ENCODE data around the gene NAV2.

Gene NAV2

DNA sequence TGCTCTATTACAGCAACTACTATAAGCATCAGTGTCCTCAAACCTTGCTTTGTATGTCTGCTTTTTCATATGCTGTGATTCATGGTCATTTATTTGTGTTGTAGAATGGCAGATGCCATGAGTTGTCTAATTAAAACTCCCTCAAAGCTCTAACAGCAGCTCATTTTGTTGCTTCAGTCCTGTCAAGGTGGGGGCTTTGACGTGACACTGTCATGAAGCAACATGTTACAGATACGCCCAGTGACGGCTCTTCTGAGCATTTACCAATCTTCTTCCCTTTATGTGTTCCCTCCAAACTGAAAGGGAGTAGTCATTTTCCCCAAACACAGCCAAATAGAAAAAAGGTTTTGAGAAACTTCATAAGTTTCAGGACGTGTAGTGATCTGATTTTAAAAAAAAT is 340.9 kb downstream of the NAV2 start:
- Histone ChIP-seq H3K4me3 (ENCODE audit: low read depth, low read length) (no peak overlapping the region), H3K9me3 (ENCODE audit: control insufficient read depth, insufficient read depth, low read depth, low read length) (no peaks in the 10 kb centered on the region), H3K27me3 (ENCODE audit: control insufficient read depth, insufficient read depth, low read length) (no peaks in the 10 kb centered on the region), H3K27ac (ENCODE audit: low read depth, low read length) (no peak overlapping the region), H3K36me3 (ENCODE audit: control insufficient read depth, insufficient read depth, low read length) (peaks cover 99% of the 10 kb centered on the region), H3K9ac (ENCODE audit: low read length) (no peak overlapping the region), H3K4me1 (ENCODE audit: control insufficient read depth, insufficient read depth, low read length) (peaks cover 38% of the 10 kb centered on the region)

- H3K4me1 ChIP-seq (ENCODE audit: control insufficient read depth, insufficient read depth, low read length), result peaks cover 28% of the 10 kb centered on the region
- H3K27me3 ChIP-seq (ENCODE audit: control insufficient read depth, insufficient read depth, low read length), result no peaks in the 10 kb centered on the region
- H3K9me3 ChIP-seq (ENCODE audit: control insufficient read depth, insufficient read depth, low read depth, low read length), result no peaks in the 10 kb centered on the region
- H3K9ac ChIP-seq (ENCODE audit: low read length), result no peak overlapping the region
- peaks cover 99% of the 10 kb centered on the region for H3K36me3 ChIP-seq (ENCODE audit: control insufficient read depth, insufficient read depth, low read length)
- H3K4me3 ChIP-seq (ENCODE audit: low read depth, low read length), result no peak overlapping the region
- H3K27ac ChIP-seq (ENCODE audit: low read depth, low read length), result no peak overlapping the region
Observed at GRCh38 chr11:20054584-20054983, 341.9 kb downstream of the NAV2 start.

DNA sequence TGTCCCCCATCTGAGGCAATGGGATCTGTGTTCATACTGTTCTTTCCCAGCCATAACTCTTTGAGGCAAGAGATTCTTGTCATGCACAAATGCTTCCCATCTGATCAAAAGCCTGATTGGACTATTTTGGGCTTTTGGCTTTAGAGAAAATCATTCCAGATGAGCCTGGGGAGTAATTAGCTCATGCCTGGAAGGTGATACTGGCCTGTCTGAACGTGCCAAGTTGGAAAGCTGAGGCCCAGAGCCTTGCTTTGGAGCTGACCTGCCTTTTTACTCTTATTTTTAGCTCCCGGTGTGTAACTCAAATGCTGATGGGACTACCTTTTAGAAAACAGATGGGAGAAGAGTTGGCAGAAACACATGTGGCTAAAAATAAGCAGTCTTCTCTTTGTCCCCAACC is 342.7 kb downstream of the NAV2 start:
- no peak overlapping the region for H3K9ac ChIP-seq (ENCODE audit: low read length)
- H3K27me3 ChIP-seq (ENCODE audit: control insufficient read depth, insufficient read depth, low read length), result no peaks in the 10 kb centered on the region
- H3K27ac ChIP-seq (ENCODE audit: low read depth, low read length), result no peak overlapping the region
- peaks cover 21% of the 10 kb centered on the region for H3K4me1 ChIP-seq (ENCODE audit: control insufficient read depth, insufficient read depth, low read length)
- no peaks in the 10 kb centered on the region for H3K9me3 ChIP-seq (ENCODE audit: control insufficient read depth, insufficient read depth, low read depth, low read length)
- H3K4me3 ChIP-seq (ENCODE audit: low read depth, low read length), result no peak overlapping the region
- H3K36me3 ChIP-seq (ENCODE audit: control insufficient read depth, insufficient read depth, low read length), result peaks cover 99% of the 10 kb centered on the region

- no peak overlapping the region for H3K9ac ChIP-seq (ENCODE audit: low read length)
- H3K9me3 ChIP-seq (ENCODE audit: control insufficient read depth, insufficient read depth, low read depth, low read length), result no peaks in the 10 kb centered on the region
- H3K36me3 ChIP-seq (ENCODE audit: control insufficient read depth, insufficient read depth, low read length), result peaks cover 100% of the 10 kb centered on the region
- H3K27ac ChIP-seq (ENCODE audit: low read depth, low read length), result no peak overlapping the region; the same call in 1 of the 2 replicates
- H3K27me3 ChIP-seq (ENCODE audit: control insufficient read depth, insufficient read depth, low read length), result no peaks in the 10 kb centered on the region
- H3K4me1 ChIP-seq (ENCODE audit: control insufficient read depth, insufficient read depth, low read length), result peaks cover 11% of the 10 kb centered on the region
- H3K4me3 ChIP-seq (ENCODE audit: low read depth, low read length), result no peak overlapping the region
Observed at GRCh38 chr11:20056109-20056949, 343.7 kb downstream of the NAV2 start.

- Histone ChIP-seq H3K4me3 (ENCODE audit: low read depth, low read length) (no peak overlapping the region), H3K36me3 (ENCODE audit: control insufficient read depth, insufficient read depth, low read length) (peaks cover 99% of the 10 kb centered on the region), H3K9ac (ENCODE audit: low read length) (no peak overlapping the region)
Observed at GRCh38 chr11:20056950-20057943, 344.6 kb downstream of the NAV2 start.

DNA sequence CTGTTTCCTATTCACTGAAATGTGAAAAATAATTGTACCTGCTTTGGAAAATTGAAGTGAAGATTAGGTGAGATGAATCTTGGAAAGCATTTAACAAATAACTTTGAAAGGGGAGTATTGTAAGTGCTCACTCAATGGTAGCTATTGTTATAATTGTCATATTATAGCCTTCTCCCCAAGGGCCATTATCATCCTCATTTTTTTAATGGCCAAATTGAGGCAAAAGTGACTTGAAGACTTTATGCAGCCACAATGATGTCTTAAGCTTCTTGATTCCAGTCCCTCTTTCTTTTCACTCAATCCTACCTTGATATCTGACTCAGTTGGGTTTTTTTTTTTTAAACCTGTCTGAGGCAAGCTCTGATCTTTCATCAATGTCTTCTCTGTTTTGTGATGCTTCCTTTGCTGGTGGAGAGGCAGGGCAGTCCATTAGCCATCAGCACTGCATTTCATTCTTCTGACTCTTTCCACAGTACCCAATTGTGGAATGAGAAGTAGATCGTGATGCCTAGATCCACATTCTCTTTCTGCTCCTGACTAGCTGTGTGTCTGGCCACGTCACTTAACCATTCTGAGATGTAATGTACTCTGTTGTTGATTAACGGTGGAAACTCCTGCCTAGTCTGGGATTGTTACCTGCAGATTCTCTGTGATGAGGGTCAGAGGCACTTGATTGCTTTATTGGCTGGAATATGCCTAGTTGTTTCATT is 346.3 kb downstream of the NAV2 start:
- Histone ChIP-seq H3K9me3 (ENCODE audit: control insufficient read depth, insufficient read depth, low read depth, low read length) (no peaks in the 10 kb centered on the region), H3K27ac (ENCODE audit: low read depth, low read length) (no peak overlapping the region), H3K4me1 (ENCODE audit: control insufficient read depth, insufficient read depth, low read length) (peaks cover 12% of the 10 kb centered on the region), H3K4me3 (ENCODE audit: low read depth, low read length) (no peak overlapping the region), H3K27me3 (ENCODE audit: control insufficient read depth, insufficient read depth, low read length) (no peaks in the 10 kb centered on the region), H3K9ac (ENCODE audit: low read length) (no peak overlapping the region), H3K36me3 (ENCODE audit: control insufficient read depth, insufficient read depth, low read length) (peaks cover 93% of the 10 kb centered on the region)

More at GRCh38 chr11:20056950-20057943, 344.6 kb downstream of the NAV2 start:
- Histone ChIP-seq H3K27me3 (ENCODE audit: control insufficient read depth, insufficient read depth, low read length) (no peaks in the 10 kb centered on the region), H3K9me3 (ENCODE audit: control insufficient read depth, insufficient read depth, low read depth, low read length) (no peaks in the 10 kb centered on the region), H3K4me1 (ENCODE audit: control insufficient read depth, insufficient read depth, low read length) (peaks cover 9% of the 10 kb centered on the region; the same call in 1 of the 2 replicates), H3K27ac (ENCODE audit: low read depth, low read length) (no peak overlapping the region)

DNA sequence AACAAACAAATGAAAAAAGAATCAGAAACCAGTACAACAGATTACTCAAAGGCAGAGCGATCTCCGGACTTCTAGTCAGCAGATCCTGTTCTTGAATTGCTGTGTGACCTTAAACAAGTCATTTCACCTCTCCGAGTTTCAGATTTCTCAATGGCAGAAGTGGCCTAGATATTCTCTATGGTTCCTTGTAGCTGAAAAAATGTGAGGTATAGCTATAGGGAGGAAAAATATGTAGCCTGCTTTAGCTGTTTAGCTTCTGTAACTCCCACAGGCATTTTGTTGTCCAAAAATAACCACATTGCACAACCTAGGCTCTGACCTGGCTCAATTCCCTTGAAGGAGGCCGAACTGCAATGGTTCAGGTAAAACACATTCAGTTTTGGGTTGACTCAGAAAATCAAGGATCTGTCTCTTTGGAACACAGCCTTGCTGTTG is 347.0 kb downstream of the NAV2 start:
- no peak overlapping the region for H3K4me3 ChIP-seq (ENCODE audit: low read depth, low read length)
- no peak overlapping the region for H3K9ac ChIP-seq (ENCODE audit: low read length)
- no peaks in the 10 kb centered on the region for H3K9me3 ChIP-seq (ENCODE audit: control insufficient read depth, insufficient read depth, low read depth, low read length)
- H3K36me3 ChIP-seq (ENCODE audit: control insufficient read depth, insufficient read depth, low read length), result peaks cover 93% of the 10 kb centered on the region
- no peaks in the 10 kb centered on the region for H3K27me3 ChIP-seq (ENCODE audit: control insufficient read depth, insufficient read depth, low read length)
- H3K4me1 ChIP-seq (ENCODE audit: control insufficient read depth, insufficient read depth, low read length), result peaks cover 19% of the 10 kb centered on the region
- no peak overlapping the region for H3K27ac ChIP-seq (ENCODE audit: low read depth, low read length)

DNA sequence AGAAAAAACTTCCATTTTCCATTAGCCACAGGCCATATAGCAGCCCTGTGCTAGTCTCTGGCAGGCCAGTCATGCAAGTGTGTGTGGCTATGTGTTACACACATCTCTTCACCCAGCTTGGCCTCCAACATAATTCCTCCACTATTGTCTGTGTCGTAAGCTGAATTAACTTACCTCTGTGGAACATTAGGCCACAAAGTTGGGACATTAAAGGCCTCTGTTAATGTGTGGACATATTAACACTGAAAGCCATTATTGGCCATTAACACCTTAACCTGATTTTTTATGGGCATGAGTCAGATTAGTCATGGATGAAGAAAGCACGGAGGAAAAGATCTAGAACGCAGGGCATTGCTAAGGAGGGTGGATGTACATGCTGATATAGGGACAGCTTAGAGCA is 347.5 kb downstream of the NAV2 start:
- no peak overlapping the region for H3K4me3 ChIP-seq (ENCODE audit: low read depth, low read length)
- H3K36me3 ChIP-seq (ENCODE audit: control insufficient read depth, insufficient read depth, low read length), result peaks cover 88% of the 10 kb centered on the region
- peaks cover 23% of the 10 kb centered on the region for H3K4me1 ChIP-seq (ENCODE audit: control insufficient read depth, insufficient read depth, low read length)
- no peak overlapping the region for H3K27ac ChIP-seq (ENCODE audit: low read depth, low read length)
- H3K27me3 ChIP-seq (ENCODE audit: control insufficient read depth, insufficient read depth, low read length), result no peaks in the 10 kb centered on the region
- no peak overlapping the region for H3K9ac ChIP-seq (ENCODE audit: low read length)
- H3K9me3 ChIP-seq (ENCODE audit: control insufficient read depth, insufficient read depth, low read depth, low read length), result no peaks in the 10 kb centered on the region

- H3K4me3 ChIP-seq (ENCODE audit: low read depth, low read length), result no peak overlapping the region
- no peak overlapping the region for H3K27ac ChIP-seq (ENCODE audit: low read depth, low read length)
- H3K4me1 ChIP-seq (ENCODE audit: control insufficient read depth, insufficient read depth, low read length), result peaks cover 29% of the 10 kb centered on the region
- H3K9ac ChIP-seq (ENCODE audit: low read length), result no peak overlapping the region
- H3K9me3 ChIP-seq (ENCODE audit: control insufficient read depth, insufficient read depth, low read depth, low read length), result no peaks in the 10 kb centered on the region
- H3K27me3 ChIP-seq (ENCODE audit: control insufficient read depth, insufficient read depth, low read length), result no peaks in the 10 kb centered on the region
- H3K36me3 ChIP-seq (ENCODE audit: control insufficient read depth, insufficient read depth, low read length), result peaks cover 86% of the 10 kb centered on the region
Observed at GRCh38 chr11:20060647-20061205, 348.1 kb downstream of the NAV2 start.

DNA sequence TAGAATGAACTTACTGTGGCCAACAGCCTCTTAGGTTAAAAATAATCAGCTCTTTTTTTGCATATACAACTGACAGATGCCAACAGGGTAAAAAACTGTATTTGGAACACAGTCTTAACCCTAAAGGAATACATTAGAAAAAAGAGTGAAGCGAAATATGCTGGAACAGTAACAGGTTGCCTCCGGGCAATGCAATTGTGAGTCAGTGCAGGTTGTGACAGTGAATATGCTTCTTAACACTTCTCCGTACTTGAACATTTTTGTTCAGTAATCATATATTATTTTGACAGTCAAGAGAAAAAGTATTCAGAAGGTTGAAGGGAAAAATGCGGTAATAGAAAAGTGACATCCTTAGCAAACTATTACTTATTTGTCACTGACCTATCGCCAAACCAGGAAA is 349.1 kb downstream of the NAV2 start:
- H3K9me3 ChIP-seq (ENCODE audit: control insufficient read depth, insufficient read depth, low read depth, low read length), result no peaks in the 10 kb centered on the region
- no peak overlapping the region for H3K27ac ChIP-seq (ENCODE audit: low read depth, low read length)
- no peaks in the 10 kb centered on the region for H3K27me3 ChIP-seq (ENCODE audit: control insufficient read depth, insufficient read depth, low read length)
- peaks cover 35% of the 10 kb centered on the region for H3K4me1 ChIP-seq (ENCODE audit: control insufficient read depth, insufficient read depth, low read length)
- peaks cover 85% of the 10 kb centered on the region for H3K36me3 ChIP-seq (ENCODE audit: control insufficient read depth, insufficient read depth, low read length)
- no peak overlapping the region for H3K4me3 ChIP-seq (ENCODE audit: low read depth, low read length)
- no peak overlapping the region for H3K9ac ChIP-seq (ENCODE audit: low read length)

Data from HUES6 (cell line).